ENCODE data around the gene LIPE.

- no peak for TF ChIP-seq POLR2AphosphoS5 (IDR thresholded peaks at IDR 0.05; ENCODE audit: low read depth, low read length)
- TF ChIP-seq POLR2A (IDR thresholded peaks at IDR 0.05; ENCODE audit: low read depth, low read length) = no peak
- no peak for TF ChIP-seq TAF1 (IDR thresholded peaks at IDR 0.05; ENCODE audit: low read depth, low read length)
- no peak for TF ChIP-seq PAX5 (IDR thresholded peaks at IDR 0.05; ENCODE audit: insufficient read depth, low read length, severe bottlenecking)
Observed at GRCh38 chr19:42352301-42353259, 74.6 kb downstream of the LIPE start.

All from GM12891 (cell line).